Measurements from ENCODE around the gene APEH. TPM values are rescaled to one million over a fixed set of nuclear protein-coding genes. Genes with fewer than 3 reads are reported as not detected.
A peak's percentile ranks its signal among the peaks of the same experiment; 100 is the strongest.

Gene APEH
- total and polyA plus RNA-seq, 2 experiments from 2014 or later = 170 to 264 TPM

DNA sequence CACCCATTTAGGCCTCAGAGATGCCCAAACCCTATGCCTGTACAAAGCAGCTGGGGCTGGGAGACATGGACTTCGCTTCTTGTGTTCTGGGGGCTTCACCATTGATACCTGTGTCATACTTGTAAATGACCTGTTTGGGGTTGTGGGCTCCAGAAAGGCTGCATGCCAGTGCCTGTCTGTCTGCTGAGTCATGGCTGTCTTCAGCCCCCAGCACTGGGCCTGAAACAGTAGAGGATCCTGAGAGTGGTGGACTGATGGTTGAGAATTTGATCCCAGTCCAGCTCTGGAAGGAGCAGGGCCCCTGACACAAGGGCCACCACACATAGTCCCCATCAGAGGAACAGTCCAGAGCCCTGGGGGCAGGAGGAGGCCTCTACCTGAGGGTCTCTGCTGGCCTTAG lies 24.6 kb upstream of the APEH start:
- 0 out of 2 replicates have a peak overlapping the region, but pooled peaks have one; percentile 62 for H3K27ac Mint-ChIP-seq
- Histone ChIP-seq H2AFZ (no peak overlapping the region), H3K36me3 (ENCODE audit: insufficient read depth) (no peaks in the 10 kb centered on the region), H3K79me2 (replicated peaks; ENCODE audit: insufficient read depth) (no peaks in the 10 kb centered on the region), H4K20me1 (replicated peaks; ENCODE audit: insufficient read depth) (no peaks in the 10 kb centered on the region), H3K9me2 (ENCODE audit: insufficient read depth) (no peaks in the 10 kb centered on the region), H3K4me2 (no peak overlapping the region), H3K4me3 (no peak overlapping the region), H3K27ac (ENCODE audit: low read depth) (no peak overlapping the region), H3K4me1 (ENCODE audit: insufficient read depth) (no peaks in the 10 kb centered on the region), H3K27me3 (ENCODE audit: insufficient read depth) (no peaks in the 10 kb centered on the region), H3F3A (replicated peaks; ENCODE audit: low read depth) (no peaks in the 10 kb centered on the region)
- ATAC-seq (no peak), DNase-seq (ENCODE audit: low spot score) (no peak)
- no peak overlapping the region for H3K4me3 Mint-ChIP-seq
- H3K9me3 Mint-ChIP-seq = no peaks in the 10 kb centered on the region
- H3K36me3 Mint-ChIP-seq (ENCODE audit: low read depth) = no peaks in the 10 kb centered on the region; the same call in 2 of the 3 replicates
- H3K27me3 Mint-ChIP-seq (ENCODE audit: insufficient read depth, low read depth, poor library complexity) = peaks cover 11% of the 10 kb centered on the region
- TF ChIP-seq, protein P1, sequence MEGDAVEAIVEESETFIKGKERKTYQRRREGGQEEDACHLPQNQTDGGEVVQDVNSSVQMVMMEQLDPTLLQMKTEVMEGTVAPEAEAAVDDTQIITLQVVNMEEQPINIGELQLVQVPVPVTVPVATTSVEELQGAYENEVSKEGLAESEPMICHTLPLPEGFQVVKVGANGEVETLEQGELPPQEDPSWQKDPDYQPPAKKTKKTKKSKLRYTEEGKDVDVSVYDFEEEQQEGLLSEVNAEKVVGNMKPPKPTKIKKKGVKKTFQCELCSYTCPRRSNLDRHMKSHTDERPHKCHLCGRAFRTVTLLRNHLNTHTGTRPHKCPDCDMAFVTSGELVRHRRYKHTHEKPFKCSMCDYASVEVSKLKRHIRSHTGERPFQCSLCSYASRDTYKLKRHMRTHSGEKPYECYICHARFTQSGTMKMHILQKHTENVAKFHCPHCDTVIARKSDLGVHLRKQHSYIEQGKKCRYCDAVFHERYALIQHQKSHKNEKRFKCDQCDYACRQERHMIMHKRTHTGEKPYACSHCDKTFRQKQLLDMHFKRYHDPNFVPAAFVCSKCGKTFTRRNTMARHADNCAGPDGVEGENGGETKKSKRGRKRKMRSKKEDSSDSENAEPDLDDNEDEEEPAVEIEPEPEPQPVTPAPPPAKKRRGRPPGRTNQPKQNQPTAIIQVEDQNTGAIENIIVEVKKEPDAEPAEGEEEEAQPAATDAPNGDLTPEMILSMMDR (conservative IDR thresholded peaks at IDR 0.05; ENCODE audit: low read depth in 2 of 2) = no peak
- TF ChIP-seq STAT1 (IDR thresholded peaks at IDR 0.05; ENCODE audit: unreplicated experiment) (no peak), CREB1 (CRISPR knock-in tag; IDR thresholded peaks at IDR 0.05; ENCODE audit: low read depth) (no peak), ZNF114 (CRISPR knock-in tag; IDR thresholded peaks at IDR 0.05) (no peak), POLR2AphosphoS5 (IDR thresholded peaks at IDR 0.05; ENCODE audit: low read depth) (no peak), EZH2 (IDR thresholded peaks at IDR 0.05; ENCODE audit: low read depth, unreplicated experiment) (no peak), EZH2phosphoT487 (IDR thresholded peaks at IDR 0.05; ENCODE audit: unreplicated experiment) (no peak)
- TF ChIP-seq, protein P2, sequence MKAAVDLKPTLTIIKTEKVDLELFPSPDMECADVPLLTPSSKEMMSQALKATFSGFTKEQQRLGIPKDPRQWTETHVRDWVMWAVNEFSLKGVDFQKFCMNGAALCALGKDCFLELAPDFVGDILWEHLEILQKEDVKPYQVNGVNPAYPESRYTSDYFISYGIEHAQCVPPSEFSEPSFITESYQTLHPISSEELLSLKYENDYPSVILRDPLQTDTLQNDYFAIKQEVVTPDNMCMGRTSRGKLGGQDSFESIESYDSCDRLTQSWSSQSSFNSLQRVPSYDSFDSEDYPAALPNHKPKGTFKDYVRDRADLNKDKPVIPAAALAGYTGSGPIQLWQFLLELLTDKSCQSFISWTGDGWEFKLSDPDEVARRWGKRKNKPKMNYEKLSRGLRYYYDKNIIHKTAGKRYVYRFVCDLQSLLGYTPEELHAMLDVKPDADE (IDR thresholded peaks at IDR 0.05) = no peak
- H3K4me1 Mint-ChIP-seq = peaks cover 4% of the 10 kb centered on the region; the same call in 1 of the 3 replicates

DNA sequence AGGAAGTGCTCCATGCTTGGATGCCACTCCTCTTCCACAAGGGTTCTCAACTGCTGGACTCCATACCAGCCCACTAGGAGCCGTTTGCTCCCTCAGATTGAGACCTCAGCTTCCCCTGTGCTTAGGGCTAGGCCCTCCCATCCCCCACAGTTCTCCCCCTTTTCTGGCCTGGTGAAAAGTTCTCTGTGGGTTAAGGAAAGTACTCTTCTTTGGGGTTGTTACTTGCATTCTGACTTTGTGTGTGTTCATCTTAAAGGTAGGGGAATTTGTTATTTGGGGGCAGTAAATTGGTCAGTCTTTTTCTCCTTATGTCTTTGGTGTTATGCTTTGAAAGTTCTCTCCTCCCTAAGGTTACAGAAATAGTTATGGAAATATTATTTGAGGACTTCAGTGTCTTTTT lies 24.0 kb upstream of the APEH start:
- no peaks in the 10 kb centered on the region for H3K9me2 ChIP-seq (ENCODE audit: insufficient read depth)
- ATAC-seq (no peak), DNase-seq (ENCODE audit: low spot score) (no peak)
- Mint-ChIP-seq H3K9me3 (no peaks in the 10 kb centered on the region), H3K4me1 (peaks cover 4% of the 10 kb centered on the region; the same call in 1 of the 3 replicates), H3K27ac (no peak overlapping the region), H3K4me3 (no peak overlapping the region), H3K27me3 (ENCODE audit: insufficient read depth, low read depth, poor library complexity) (peaks cover 14% of the 10 kb centered on the region), H3K36me3 (ENCODE audit: low read depth) (no peaks in the 10 kb centered on the region; the same call in 2 of the 3 replicates)
- H3K4me1 ChIP-seq (ENCODE audit: insufficient read depth) = no peaks in the 10 kb centered on the region
- no peaks in the 10 kb centered on the region for H3K27me3 ChIP-seq (ENCODE audit: insufficient read depth)
- H3K27ac ChIP-seq (ENCODE audit: low read depth) = no peak overlapping the region
- no peak overlapping the region for H3K4me3 ChIP-seq
- no peak overlapping the region for H2AFZ ChIP-seq
- H3K79me2 ChIP-seq (replicated peaks; ENCODE audit: insufficient read depth) = no peaks in the 10 kb centered on the region
- no peaks in the 10 kb centered on the region for H3F3A ChIP-seq (replicated peaks; ENCODE audit: low read depth)
- no peaks in the 10 kb centered on the region for H4K20me1 ChIP-seq (replicated peaks; ENCODE audit: insufficient read depth)
- H3K4me2 ChIP-seq = no peak overlapping the region
- H3K36me3 ChIP-seq (ENCODE audit: insufficient read depth) = no peaks in the 10 kb centered on the region
- TF ChIP-seq POLR2AphosphoS5 (IDR thresholded peaks at IDR 0.05; ENCODE audit: low read depth) = no peak
- no peak for TF ChIP-seq EZH2 (IDR thresholded peaks at IDR 0.05; ENCODE audit: low read depth, unreplicated experiment)
- no peak for TF ChIP-seq NANOG (IDR thresholded peaks at IDR 0.05; ENCODE audit: borderline replicate concordance)
- TF ChIP-seq EZH2phosphoT487 (IDR thresholded peaks at IDR 0.05; ENCODE audit: unreplicated experiment) = no peak
- TF ChIP-seq CREB1 (CRISPR knock-in tag; IDR thresholded peaks at IDR 0.05; ENCODE audit: low read depth) = no peak
- TF ChIP-seq ZNF331 (CRISPR knock-in tag; IDR thresholded peaks at IDR 0.05; ENCODE audit: low read depth) = no peak
- TF ChIP-seq, protein P3, sequence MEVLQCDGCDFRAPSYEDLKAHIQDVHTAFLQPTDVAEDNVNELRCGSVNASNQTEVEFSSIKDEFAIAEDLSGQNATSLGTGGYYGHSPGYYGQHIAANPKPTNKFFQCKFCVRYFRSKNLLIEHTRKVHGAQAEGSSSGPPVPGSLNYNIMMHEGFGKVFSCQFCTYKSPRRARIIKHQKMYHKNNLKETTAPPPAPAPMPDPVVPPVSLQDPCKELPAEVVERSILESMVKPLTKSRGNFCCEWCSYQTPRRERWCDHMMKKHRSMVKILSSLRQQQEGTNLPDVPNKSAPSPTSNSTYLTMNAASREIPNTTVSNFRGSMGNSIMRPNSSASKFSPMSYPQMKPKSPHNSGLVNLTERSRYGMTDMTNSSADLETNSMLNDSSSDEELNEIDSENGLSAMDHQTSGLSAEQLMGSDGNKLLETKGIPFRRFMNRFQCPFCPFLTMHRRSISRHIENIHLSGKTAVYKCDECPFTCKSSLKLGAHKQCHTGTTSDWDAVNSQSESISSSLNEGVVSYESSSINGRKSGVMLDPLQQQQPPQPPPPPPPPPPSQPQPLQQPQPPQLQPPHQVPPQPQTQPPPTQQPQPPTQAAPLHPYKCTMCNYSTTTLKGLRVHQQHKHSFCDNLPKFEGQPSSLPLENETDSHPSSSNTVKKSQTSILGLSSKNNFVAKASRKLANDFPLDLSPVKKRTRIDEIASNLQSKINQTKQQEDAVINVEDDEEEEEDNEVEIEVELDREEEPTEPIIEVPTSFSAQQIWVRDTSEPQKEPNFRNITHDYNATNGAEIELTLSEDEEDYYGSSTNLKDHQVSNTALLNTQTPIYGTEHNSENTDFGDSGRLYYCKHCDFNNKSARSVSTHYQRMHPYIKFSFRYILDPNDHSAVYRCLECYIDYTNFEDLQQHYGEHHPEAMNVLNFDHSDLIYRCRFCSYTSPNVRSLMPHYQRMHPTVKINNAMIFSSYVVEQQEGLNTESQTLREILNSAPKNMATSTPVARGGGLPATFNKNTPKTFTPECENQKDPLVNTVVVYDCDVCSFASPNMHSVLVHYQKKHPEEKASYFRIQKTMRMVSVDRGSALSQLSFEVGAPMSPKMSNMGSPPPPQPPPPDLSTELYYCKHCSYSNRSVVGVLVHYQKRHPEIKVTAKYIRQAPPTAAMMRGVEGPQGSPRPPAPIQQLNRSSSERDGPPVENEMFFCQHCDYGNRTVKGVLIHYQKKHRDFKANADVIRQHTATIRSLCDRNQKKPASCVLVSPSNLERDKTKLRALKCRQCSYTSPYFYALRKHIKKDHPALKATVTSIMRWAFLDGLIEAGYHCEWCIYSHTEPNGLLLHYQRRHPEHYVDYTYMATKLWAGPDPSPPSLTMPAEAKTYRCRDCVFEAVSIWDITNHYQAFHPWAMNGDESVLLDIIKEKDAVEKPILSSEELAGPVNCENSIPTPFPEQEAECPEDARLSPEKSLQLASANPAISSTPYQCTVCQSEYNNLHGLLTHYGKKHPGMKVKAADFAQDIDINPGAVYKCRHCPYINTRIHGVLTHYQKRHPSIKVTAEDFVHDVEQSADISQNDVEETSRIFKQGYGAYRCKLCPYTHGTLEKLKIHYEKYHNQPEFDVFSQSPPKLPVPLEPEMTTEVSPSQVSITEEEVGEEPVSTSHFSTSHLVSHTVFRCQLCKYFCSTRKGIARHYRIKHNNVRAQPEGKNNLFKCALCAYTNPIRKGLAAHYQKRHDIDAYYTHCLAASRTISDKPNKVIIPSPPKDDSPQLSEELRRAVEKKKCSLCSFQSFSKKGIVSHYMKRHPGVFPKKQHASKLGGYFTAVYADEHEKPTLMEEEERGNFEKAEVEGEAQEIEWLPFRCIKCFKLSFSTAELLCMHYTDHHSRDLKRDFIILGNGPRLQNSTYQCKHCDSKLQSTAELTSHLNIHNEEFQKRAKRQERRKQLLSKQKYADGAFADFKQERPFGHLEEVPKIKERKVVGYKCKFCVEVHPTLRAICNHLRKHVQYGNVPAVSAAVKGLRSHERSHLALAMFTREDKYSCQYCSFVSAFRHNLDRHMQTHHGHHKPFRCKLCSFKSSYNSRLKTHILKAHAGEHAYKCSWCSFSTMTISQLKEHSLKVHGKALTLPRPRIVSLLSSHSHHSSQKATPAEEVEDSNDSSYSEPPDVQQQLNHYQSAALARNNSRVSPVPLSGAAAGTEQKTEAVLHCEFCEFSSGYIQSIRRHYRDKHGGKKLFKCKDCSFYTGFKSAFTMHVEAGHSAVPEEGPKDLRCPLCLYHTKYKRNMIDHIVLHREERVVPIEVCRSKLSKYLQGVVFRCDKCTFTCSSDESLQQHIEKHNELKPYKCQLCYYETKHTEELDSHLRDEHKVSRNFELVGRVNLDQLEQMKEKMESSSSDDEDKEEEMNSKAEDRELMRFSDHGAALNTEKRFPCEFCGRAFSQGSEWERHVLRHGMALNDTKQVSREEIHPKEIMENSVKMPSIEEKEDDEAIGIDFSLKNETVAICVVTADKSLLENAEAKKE (CRISPR knock-in tag; IDR thresholded peaks at IDR 0.05) = no peak
- TF ChIP-seq STAT1 (IDR thresholded peaks at IDR 0.05; ENCODE audit: unreplicated experiment) = no peak
- TF ChIP-seq, protein P2 (IDR thresholded peaks at IDR 0.05) = no peak

Data from GM23338 (cell line).